Natural killer cell (primary cell): ENCODE data around the gene FOXN3. TPM values are rescaled to one million over a fixed set of nuclear protein-coding genes. Genes with fewer than 3 reads are reported as not detected.

ENCODE experiments used
- ATAC-seq, 3 donors: fragments of 150-1000 bp in 2 of 3; fragments of 200-7000 bp in 1 of 3; cut with Tn5 transposase; 1 replicate in 1 of 3; 2 replicates in 2 of 3; pipeline ENCODE4 v1.10.0; 2021; ENCODE audit warnings: mild to moderate bottlenecking in 2 of 3, moderate library complexity in 2 of 3
- DNase-seq, 2 donors: peaks; one replicate each; pipeline versions ENCODE4 v3.0.0 to v3.0.0-alpha.2; 2013 to 2021; ENCODE audit warnings: mixed read lengths in 1 of 2
- H3K27ac ChIP-seq: one replicate; pipeline ENCODE4 v1.5.1; 2013; ENCODE audit warnings: mild to moderate bottlenecking, low read length
- H3K27me3 ChIP-seq: one replicate; pipeline ENCODE4 v1.6.1; 2013; ENCODE audit warnings: low read length; ENCODE audit not compliant: control insufficient read depth, insufficient read depth
- H3K36me3 ChIP-seq: one replicate; pipeline ENCODE4 v1.6.1; 2013; ENCODE audit warnings: low read length; ENCODE audit not compliant: control insufficient read depth, insufficient read depth
- H3K4me1 ChIP-seq: one replicate; pipeline ENCODE4 v1.6.1; 2013; ENCODE audit warnings: low read length; ENCODE audit not compliant: control insufficient read depth, insufficient read depth
- H3K4me3 ChIP-seq: one replicate; pipeline ENCODE4 v1.5.1; 2013; ENCODE audit warnings: low read length
- H3K9me3 ChIP-seq: one replicate; pipeline ENCODE4 v1.6.1; 2013; ENCODE audit warnings: low read length; ENCODE audit not compliant: control insufficient read depth, insufficient read depth
- H3K27ac Mint-ChIP-seq, 2 donors: one replicate each; pipeline ENCODE4 v1.8.0; 2022; ENCODE audit warnings: mild to moderate bottlenecking in 2 of 2, mixed read lengths in 2 of 2, moderate library complexity in 1 of 2
- H3K27me3 Mint-ChIP-seq, 2 donors: one replicate each; pipeline ENCODE4 v1.8.0; 2022; ENCODE audit warnings: low read depth in 2 of 2, mixed read lengths in 2 of 2
- H3K36me3 Mint-ChIP-seq: one replicate; pipeline ENCODE4 v1.8.0; 2022; ENCODE audit warnings: mixed read lengths
- H3K4me1 Mint-ChIP-seq, 2 donors: one replicate each; pipeline ENCODE4 v1.8.0; 2022; ENCODE audit warnings: mixed read lengths in 2 of 2
- H3K4me3 Mint-ChIP-seq: one replicate; pipeline ENCODE4 v1.8.0; 2022; ENCODE audit warnings: mild to moderate bottlenecking, moderate library complexity, mixed read lengths
- H3K9me3 Mint-ChIP-seq, 2 donors: one replicate each; pipeline ENCODE4 v1.8.0; 2022; ENCODE audit warnings: mixed read lengths in 2 of 2
- WGBS: methylation state at CpG from one replicate; pipeline ENCODE4 v1.1.7; 2013; ENCODE audit warnings: missing lambda C conversion rate; ENCODE audit not compliant: insufficient coverage; 5-methylcytosine and 5-hydroxymethylcytosine counted together
- intact Hi-C: fragments of 100-400 bp; cut with micrococcal nuclease; formaldehyde crosslinking; loops from one replicate; pipeline ENCODE4 v1.14.2; 2022
- total RNA-seq, 4 donors: library from RNA; stranded (reverse); fragments of 120-200 nt in 1 of 4; gene quantifications; one replicate each; pipeline versions ENCODE4 v1.2.3 to v1.2.4, GENCODE V29; 2013 to 2022
- TF ChIP-seq, protein P1 (sequence below): fragments of 200-600 bp; IDR thresholded peaks from one replicate; pipeline ENCODE4 v1.8.0; 2022; ENCODE audit warnings: antibody characterized with exemption

FOXN3 gene
- total RNA-seq, 3 donors from 2014 or later (not counting 1 experiment from before 2014, with no cell fraction given) = 209 to 216 (median 209) TPM

DNA sequence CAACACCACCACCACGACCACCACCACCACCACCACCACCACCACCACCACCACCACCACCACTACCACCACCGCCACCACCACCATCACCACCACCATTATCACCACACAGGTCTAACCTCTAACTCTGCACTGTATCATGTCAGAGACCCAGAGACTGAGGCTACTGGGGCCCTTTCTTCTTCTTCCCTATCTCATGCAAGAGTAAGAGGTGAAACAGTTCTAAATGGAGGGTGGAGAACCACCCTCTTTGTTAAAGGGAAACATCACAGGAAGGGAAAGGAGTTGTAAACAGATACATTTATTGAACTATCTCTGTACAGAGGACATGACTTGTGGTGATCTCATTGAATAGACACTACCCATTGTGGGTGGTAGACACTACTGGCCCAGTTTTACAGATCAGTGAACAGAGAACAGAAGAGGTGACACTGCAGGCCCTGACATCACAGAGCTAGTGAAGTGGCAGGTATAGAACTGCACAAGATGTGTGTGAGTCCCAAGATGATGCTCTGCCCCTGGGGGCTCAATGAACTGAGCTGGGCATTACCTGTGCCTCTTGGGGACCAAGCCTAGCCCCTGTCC lies 91.6 kb downstream of the FOXN3 start:
- no peak overlapping the region for H3K27ac ChIP-seq
- no peaks in the 10 kb centered on the region for H3K27me3 Mint-ChIP-seq
- H3K4me3 Mint-ChIP-seq = no peak overlapping the region
- ATAC-seq (peak; percentile 21 to 63 (median 52)), DNase-seq (no peak)
- peaks cover 32% of the 10 kb centered on the region for H3K4me1 ChIP-seq
- no peaks in the 10 kb centered on the region for H3K9me3 Mint-ChIP-seq
- H3K27me3 ChIP-seq = no peaks in the 10 kb centered on the region
- TF ChIP-seq, protein P1, sequence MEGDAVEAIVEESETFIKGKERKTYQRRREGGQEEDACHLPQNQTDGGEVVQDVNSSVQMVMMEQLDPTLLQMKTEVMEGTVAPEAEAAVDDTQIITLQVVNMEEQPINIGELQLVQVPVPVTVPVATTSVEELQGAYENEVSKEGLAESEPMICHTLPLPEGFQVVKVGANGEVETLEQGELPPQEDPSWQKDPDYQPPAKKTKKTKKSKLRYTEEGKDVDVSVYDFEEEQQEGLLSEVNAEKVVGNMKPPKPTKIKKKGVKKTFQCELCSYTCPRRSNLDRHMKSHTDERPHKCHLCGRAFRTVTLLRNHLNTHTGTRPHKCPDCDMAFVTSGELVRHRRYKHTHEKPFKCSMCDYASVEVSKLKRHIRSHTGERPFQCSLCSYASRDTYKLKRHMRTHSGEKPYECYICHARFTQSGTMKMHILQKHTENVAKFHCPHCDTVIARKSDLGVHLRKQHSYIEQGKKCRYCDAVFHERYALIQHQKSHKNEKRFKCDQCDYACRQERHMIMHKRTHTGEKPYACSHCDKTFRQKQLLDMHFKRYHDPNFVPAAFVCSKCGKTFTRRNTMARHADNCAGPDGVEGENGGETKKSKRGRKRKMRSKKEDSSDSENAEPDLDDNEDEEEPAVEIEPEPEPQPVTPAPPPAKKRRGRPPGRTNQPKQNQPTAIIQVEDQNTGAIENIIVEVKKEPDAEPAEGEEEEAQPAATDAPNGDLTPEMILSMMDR = no peak
- H3K4me1 Mint-ChIP-seq = peaks cover 83 to 87% of the 10 kb centered on the region in 2 donors
- no peak overlapping the region for H3K4me3 ChIP-seq
- H3K27ac Mint-ChIP-seq = peak overlapping the region; percentile 52 to 74
- H3K36me3 ChIP-seq = no peaks in the 10 kb centered on the region
- no CpG with 5 or more reads among the region's 2 CpGs for WGBS
- H3K36me3 Mint-ChIP-seq = no peaks in the 10 kb centered on the region
- H3K9me3 ChIP-seq = no peaks in the 10 kb centered on the region
- intact Hi-C loops = no loop called here

DNA sequence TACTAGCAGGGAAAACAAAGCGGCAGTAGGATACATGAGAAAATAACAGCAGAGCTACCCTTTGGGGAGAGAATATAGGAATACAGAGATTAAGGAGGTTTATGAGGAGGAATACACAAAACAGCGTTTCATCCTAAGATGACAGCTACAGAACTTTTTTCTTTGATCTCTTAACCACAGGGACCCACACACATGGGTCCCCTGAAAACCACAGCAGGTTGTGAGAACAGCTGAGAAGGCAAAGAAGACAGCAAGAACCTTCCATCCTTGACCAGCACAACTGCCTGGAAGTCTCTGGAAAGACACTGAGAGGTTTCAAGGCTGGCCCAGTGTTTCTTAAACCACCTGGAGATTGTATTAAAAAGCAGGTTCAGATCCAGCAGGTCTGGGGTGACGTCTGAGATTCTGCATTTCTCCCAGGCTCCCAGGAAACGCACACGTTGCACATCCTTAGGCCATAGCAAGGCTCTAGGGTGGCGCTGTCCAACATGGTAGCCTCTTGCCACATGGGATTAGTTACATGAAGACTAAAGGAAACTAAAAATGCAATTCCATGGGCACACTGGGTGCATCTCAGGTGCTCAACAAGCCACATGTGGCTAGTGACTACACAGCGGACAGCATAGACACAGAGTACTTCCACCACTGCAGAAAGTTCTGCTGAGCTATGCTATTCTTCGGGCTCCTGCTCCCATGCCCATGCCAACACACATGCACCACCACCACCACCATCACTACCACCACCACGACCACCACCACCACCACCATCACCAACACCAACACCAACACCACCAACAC lies 92.3 kb downstream of the FOXN3 start:
- Histone ChIP-seq H3K4me1 (peaks cover 27% of the 10 kb centered on the region), H3K27me3 (no peaks in the 10 kb centered on the region), H3K9me3 (no peaks in the 10 kb centered on the region), H3K36me3 (no peaks in the 10 kb centered on the region), H3K27ac (no peak overlapping the region), H3K4me3 (no peak overlapping the region)
- TF ChIP-seq, protein P1 = no peak
- 84% methylated on average over 6 of the region's 9 CpGs for whole genome bisulfite sequencing
- H3K4me1 Mint-ChIP-seq = peaks cover 80 to 83% of the 10 kb centered on the region in 2 donors
- no peaks in the 10 kb centered on the region for H3K27me3 Mint-ChIP-seq
- no peaks in the 10 kb centered on the region for H3K36me3 Mint-ChIP-seq
- H3K27ac Mint-ChIP-seq = peak overlapping the region; percentile 52 to 74
- ATAC-seq (peak in 2 of 3 donors; percentile 37 to 42), DNase-seq (peak in 1 of 2 donors; percentile 18)
- intact Hi-C loops = no loop called here
- no peaks in the 10 kb centered on the region for H3K9me3 Mint-ChIP-seq
- H3K4me3 Mint-ChIP-seq = peak overlapping the region; percentile 28

DNA sequence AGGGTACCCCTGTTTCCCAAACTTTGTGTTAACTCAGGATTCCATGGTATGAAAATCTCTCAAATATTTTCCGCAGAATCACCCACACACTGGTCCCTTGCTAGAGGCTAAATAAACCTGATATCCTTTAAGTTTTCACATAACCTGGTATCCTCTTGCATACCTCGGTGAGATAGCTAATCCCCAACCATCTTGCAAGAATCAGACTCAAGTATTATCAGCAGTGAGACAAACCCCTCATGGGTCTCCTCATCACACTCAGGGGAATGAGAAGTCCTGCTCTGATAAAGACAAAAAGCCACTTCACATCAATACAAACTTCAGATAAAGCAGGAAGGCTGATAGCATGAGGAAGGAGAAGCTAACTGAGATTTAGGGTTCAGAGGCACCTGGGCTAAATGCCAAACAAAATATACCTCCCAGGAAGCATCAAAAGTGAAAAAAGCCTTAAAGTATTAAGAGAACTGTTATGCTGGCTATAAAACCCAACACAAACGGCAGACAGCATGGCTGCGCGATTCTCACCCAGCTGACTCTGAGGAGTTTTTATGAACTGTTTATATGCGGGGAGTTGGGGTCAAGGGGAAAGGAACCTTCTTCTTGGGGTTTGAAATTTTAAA lies 96.5 kb downstream of the FOXN3 start:
- Histone ChIP-seq H3K4me1 (peaks cover 19% of the 10 kb centered on the region), H3K27ac (no peak overlapping the region), H3K27me3 (no peaks in the 10 kb centered on the region), H3K9me3 (no peaks in the 10 kb centered on the region), H3K36me3 (no peaks in the 10 kb centered on the region), H3K4me3 (no peak overlapping the region)
- Mint-ChIP-seq H3K36me3 (no peaks in the 10 kb centered on the region), H3K9me3 (no peaks in the 10 kb centered on the region), H3K27ac (no peak overlapping the region), H3K27me3 (no peaks in the 10 kb centered on the region), H3K4me3 (no peak overlapping the region), H3K4me1 (peaks cover 72 to 73% of the 10 kb centered on the region in 2 donors)
- TF ChIP-seq, protein P1 = no peak
- WGBS = 97% methylated on average over 6 of the region's 6 CpGs
- ATAC-seq (no peak), DNase-seq (no peak)
- intact Hi-C loops = no loop called here
